IMR-90 (cell line): ENCODE results near the gene TIFAB. TPM values are rescaled to one million over a fixed set of nuclear protein-coding genes. Genes with fewer than 3 reads are reported as not detected.
A peak's percentile ranks its signal among the peaks of the same experiment; 100 is the strongest.

Source experiments
- ATAC-seq: fragments of 200-7000 bp; cut with Tn5 transposase; 2 replicates; pipeline ENCODE4 v1.9.1; 2020; ENCODE audit warnings: low read depth, mild to moderate bottlenecking, moderate library complexity
- BruUV-seq: library from RNA; stranded (reverse); fragments of 400-500 nt; replicated peaks from 2 replicates; lab custom pipeline; 2021; lab: Mats Ljungman, UMichigan
- CTCF ChIA-PET: fragments of 300-600 bp; formaldehyde crosslinking; extraction: SDS; loops from one replicate; lab custom pipeline; 2021; ENCODE audit warnings: antibody characterized with exemption; lab: Yijun Ruan, JAX
- POLR2A ChIA-PET: fragments of 300-600 bp; sonication (Branson Sonifier 250); formaldehyde crosslinking; loops from one replicate; lab custom pipeline; 2022; ENCODE audit warnings: antibody characterized with exemption; ENCODE audit not compliant: unreplicated experiment; lab: Charles Lee
- DNase-seq: peaks from one replicate; pipeline ENCODE4 v3.0.0; 2013
- H2AFZ ChIP-seq: replicated peaks from 2 replicates; pipeline ENCODE3; 2013; ENCODE audit warnings: low read length, mild to moderate bottlenecking; ENCODE audit not compliant: poor library complexity
- H2AK5ac ChIP-seq: 2 replicates; pipeline ENCODE4 v1.6.1; 2013; ENCODE audit warnings: low read depth, low read length, inconsistent platforms
- H2AK9ac ChIP-seq: replicated peaks from 2 replicates; pipeline ENCODE3; 2013; ENCODE audit warnings: mild to moderate bottlenecking, low read depth, low read length, moderate library complexity; ENCODE audit not compliant: poor library complexity
- H2BK120ac ChIP-seq: 2 replicates; pipeline ENCODE4 v1.6.1; 2013; ENCODE audit warnings: low read depth, low read length, inconsistent platforms
- H2BK15ac ChIP-seq: 3 replicates; pipeline ENCODE4 v1.6.1; 2013; ENCODE audit warnings: low read depth, low read length, inconsistent platforms
- H2BK20ac ChIP-seq: 2 replicates; pipeline ENCODE4 v1.6.1; 2013; ENCODE audit warnings: low read depth, mild to moderate bottlenecking, inconsistent platforms, low read length, moderate library complexity
- H2BK5ac ChIP-seq: 2 replicates; pipeline ENCODE4 v1.6.1; 2013; ENCODE audit warnings: mild to moderate bottlenecking, low read depth, low read length, inconsistent platforms; ENCODE audit not compliant: poor library complexity, severe bottlenecking
- H3K14ac ChIP-seq: replicated peaks from 2 replicates; pipeline ENCODE4 v1.6.1; 2013; ENCODE audit warnings: low read depth, low read length, inconsistent platforms
- H3K18ac ChIP-seq: 2 replicates; pipeline ENCODE4 v1.6.1; 2013; ENCODE audit warnings: low read depth, low read length, control low read depth
- H3K23ac ChIP-seq: 2 replicates; pipeline ENCODE4 v1.6.1; 2013; ENCODE audit warnings: low read depth, low read length, inconsistent platforms
- H3K27ac ChIP-seq: 2 replicates; pipeline ENCODE4 v1.5.1; 2013; ENCODE audit warnings: mild to moderate bottlenecking, control low read depth, low read length; ENCODE audit not compliant: insufficient read depth
- H3K27me3 ChIP-seq: 2 replicates; pipeline ENCODE4 v1.6.1; 2013; ENCODE audit warnings: low read length; ENCODE audit not compliant: control insufficient read depth, insufficient read depth
- H3K36me3 ChIP-seq: 2 replicates; pipeline ENCODE4 v1.6.1; 2013; ENCODE audit warnings: low read length, mixed read lengths; ENCODE audit not compliant: control insufficient read depth, insufficient read depth
- H3K4ac ChIP-seq: 2 replicates; pipeline ENCODE4 v1.6.1; 2013; ENCODE audit warnings: low read depth, low read length, inconsistent platforms
- H3K4me1 ChIP-seq: 2 replicates; pipeline ENCODE4 v1.6.1; 2013; ENCODE audit warnings: low read length, mixed read lengths; ENCODE audit not compliant: control insufficient read depth, insufficient read depth
- H3K4me2 ChIP-seq: 2 replicates; pipeline ENCODE4 v1.6.1; 2013; ENCODE audit warnings: low read depth, mild to moderate bottlenecking, control low read depth, low read length, moderate library complexity
- H3K4me3 ChIP-seq: 2 replicates; pipeline ENCODE4 v1.5.1; 2013; ENCODE audit warnings: low read depth, mild to moderate bottlenecking, control low read depth, low read length, moderate library complexity; ENCODE audit not compliant: insufficient read depth
- H3K56ac ChIP-seq: 2 replicates; pipeline ENCODE4 v1.6.1; 2013; ENCODE audit warnings: low read length, inconsistent platforms; ENCODE audit not compliant: insufficient read depth; ENCODE audit errors: extremely low read depth
- H3K79me1 ChIP-seq, 2 experiments: 2 replicates each; pipeline ENCODE4 v1.6.1; 2013; ENCODE audit warnings: low read length in 2 of 2, inconsistent platforms in 1 of 2, low read depth in 1 of 2
- H3K9ac ChIP-seq: 2 replicates; pipeline ENCODE4 v1.6.1; 2013; ENCODE audit warnings: low read depth, low read length, control low read depth
- H3K9me1 ChIP-seq: 2 replicates; pipeline ENCODE4 v1.6.1; 2013; ENCODE audit warnings: low read length, inconsistent platforms; ENCODE audit not compliant: insufficient read depth
- H3K9me3 ChIP-seq: 2 replicates; pipeline ENCODE4 v1.6.1; 2013; ENCODE audit warnings: low read length; ENCODE audit not compliant: control insufficient read depth, insufficient read depth
- H4K20me1 ChIP-seq: 2 replicates; pipeline ENCODE4 v1.6.1; 2013; ENCODE audit warnings: low read length, inconsistent platforms; ENCODE audit not compliant: insufficient read depth
- H4K5ac ChIP-seq: 2 replicates; pipeline ENCODE4 v1.6.1; 2013; ENCODE audit warnings: mild to moderate bottlenecking, low read depth, low read length, control low read depth
- H4K8ac ChIP-seq, 2 experiments: 2 replicates each; pipeline ENCODE4 v1.6.1; 2013; ENCODE audit warnings: low read depth in 2 of 2, low read length in 2 of 2, control low read depth in 1 of 2, inconsistent platforms in 1 of 2
- H4K91ac ChIP-seq: 2 replicates; pipeline ENCODE4 v1.6.1; 2013; ENCODE audit warnings: low read depth, low read length, inconsistent platforms; ENCODE audit not compliant: insufficient read depth
- BHLHE40 ChIP-seq: fragments of 150-350 bp; IDR thresholded peaks from 2 replicates; pipeline ENCODE4 v1.6.1; 2016; ENCODE audit warnings: mild to moderate bottlenecking, low read depth, low read length
- CHD1 ChIP-seq: IDR thresholded peaks from 2 replicates; pipeline ENCODE4 v1.6.1; 2012; ENCODE audit warnings: low read depth, low read length, improper control_type of control experiment
- FOS ChIP-seq: fragments of 150-350 bp; IDR thresholded peaks from 2 replicates; pipeline ENCODE4 v1.6.1; 2016; ENCODE audit warnings: low read depth, low read length
- MAFK ChIP-seq: IDR thresholded peaks from 2 replicates; pipeline ENCODE4 v1.6.1; 2012; ENCODE audit warnings: low read depth, low read length, improper control_type of control experiment
- MAZ ChIP-seq: IDR thresholded peaks from 2 replicates; pipeline ENCODE4 v1.6.1; 2012; ENCODE audit warnings: low read depth, mild to moderate bottlenecking, low read length, improper control_type of control experiment, moderate library complexity, borderline replicate concordance
- NFE2L2 ChIP-seq: fragments of 150-350 bp; IDR thresholded peaks from 2 replicates; pipeline ENCODE4 v1.6.1; 2016; ENCODE audit warnings: low read depth, mild to moderate bottlenecking, low read length
- POLR2A ChIP-seq: IDR thresholded peaks from 2 replicates; pipeline ENCODE4 v1.6.1; 2012; ENCODE audit warnings: mild to moderate bottlenecking, low read depth, low read length
- RAD21 ChIP-seq: IDR thresholded peaks from 2 replicates; pipeline ENCODE4 v1.6.1; 2012; ENCODE audit warnings: low read length, improper control_type of control experiment
- RCOR1 ChIP-seq: IDR thresholded peaks from 2 replicates; pipeline ENCODE4 v1.6.1; 2012; ENCODE audit warnings: mild to moderate bottlenecking, low read length, improper control_type of control experiment; ENCODE audit not compliant: insufficient replicate concordance
- RFX5 ChIP-seq: IDR thresholded peaks from 2 replicates; pipeline ENCODE4 v1.8.0; 2012; ENCODE audit warnings: low read depth, mild to moderate bottlenecking, low read length, moderate library complexity
- SMC3 ChIP-seq: fragments of 150-350 bp; IDR thresholded peaks from 2 replicates; pipeline ENCODE4 v1.6.1; 2016; ENCODE audit warnings: low read depth, mild to moderate bottlenecking, antibody characterized with exemption, low read length, moderate library complexity
- WGBS, 2 experiments: methylation state at CpG; one replicate each; pipeline versions ENCODE4 v1.1.5 to v1.1.7; 2013; ENCODE audit warnings: missing lambda C conversion rate in 2 of 2; ENCODE audit not compliant: insufficient read length in 1 of 2; ENCODE audit errors: extremely low coverage in 2 of 2; 5-methylcytosine and 5-hydroxymethylcytosine counted together
- dilution Hi-C: fragments of 300-500 bp; cut with HindIII; formaldehyde crosslinking; loops from one replicate; pipeline ENCODE4 v1.14.3; 2018; ENCODE audit warnings: low sequenced_read_pairs; ENCODE audit not compliant: unreplicated experiment
- in situ Hi-C: fragments of 300-500 bp; cut with MboI; formaldehyde crosslinking; loops from 3 replicates; pipeline ENCODE4 v1.14.3; 2019; ENCODE audit warnings: low sequenced_read_pairs, inconsistent platforms, mixed read lengths
- intact Hi-C: fragments of 100-400 bp; cut with micrococcal nuclease; formaldehyde crosslinking; loops from 2 replicates; pipeline ENCODE4 v1.10.0; 2022
- polyA plus RNA-seq, 3 experiments: library from polyadenylated mRNA; depleted of rRNA; stranded (reverse); fragments of >200 nt; gene quantifications; 2 replicates each; pipeline ENCODE4 v1.2.3, GENCODE V29; 2012; ENCODE audit warnings: low replicate concordance in 1 of 3
- total RNA-seq: library from RNA; depleted of rRNA; stranded (reverse); fragments of >200 nt; gene quantifications from 2 replicates; pipeline ENCODE4 v1.2.3, GENCODE V29; 2012
- TF ChIP-seq, protein P1 (sequence below): fragments of 150-350 bp; IDR thresholded peaks from 2 replicates; pipeline ENCODE4 v1.6.1; 2016; ENCODE audit warnings: low read depth, mild to moderate bottlenecking, low read length, moderate library complexity, borderline replicate concordance
- TF ChIP-seq, protein P2 (sequence below): conservative IDR thresholded peaks from 2 replicates; pipeline ENCODE4 v1.5.1; 2012; ENCODE audit warnings: mild to moderate bottlenecking, low read depth, low read length, improper control_type of control experiment
- TF ChIP-seq, protein P3 (sequence below): fragments of 150-350 bp; IDR thresholded peaks from 2 replicates; pipeline ENCODE4 v1.6.1; 2017; ENCODE audit warnings: mild to moderate bottlenecking, antibody characterized with exemption, low read length, low read depth

TIFAB gene
- total and polyA plus RNA-seq, 2 of the 4 experiments (the other 2 are of a cell fraction), result not detected

DNA sequence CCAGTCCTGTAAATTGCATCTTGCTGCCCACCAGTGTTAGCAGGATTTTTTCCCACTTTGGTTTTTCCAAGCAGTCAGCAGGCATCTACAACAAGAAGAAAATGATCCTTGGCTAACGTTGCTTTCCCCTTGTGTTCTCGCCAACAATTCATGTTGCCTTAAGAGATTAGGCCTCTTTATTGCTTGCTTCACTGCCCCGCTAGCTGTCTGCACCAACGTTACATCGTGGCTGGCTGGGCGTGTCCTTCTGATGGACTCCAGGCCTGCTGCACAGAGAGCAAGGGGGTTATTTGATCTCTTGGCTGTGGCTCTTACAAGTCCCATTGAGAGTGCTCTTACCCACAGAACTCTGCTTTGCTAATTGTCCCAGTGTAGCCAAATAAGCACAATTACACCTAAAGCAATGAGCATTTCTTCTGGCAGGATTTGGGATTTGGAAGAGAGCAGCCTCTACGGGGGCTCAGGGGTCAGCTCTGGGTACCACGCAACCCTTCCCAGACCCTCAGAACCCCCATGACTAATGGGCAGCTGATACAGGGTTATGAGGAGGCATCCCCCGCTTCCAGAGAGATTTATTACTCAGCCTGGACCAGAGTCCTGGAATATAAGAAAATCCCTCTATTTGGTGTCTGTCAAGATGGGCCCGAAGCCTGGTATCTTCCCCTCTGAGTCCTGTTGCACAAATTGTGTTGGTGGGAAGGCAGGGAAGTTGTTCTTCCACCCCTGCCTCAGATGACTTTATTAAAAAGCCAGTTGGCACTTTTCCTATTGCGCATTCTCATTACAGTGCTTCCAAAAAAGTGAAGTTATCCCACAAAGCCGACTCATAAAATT lies 22.6 kb downstream of the TIFAB start:
- TF ChIP-seq NFE2L2 (no peak), POLR2A (no peak), CHD1 (no peak), RAD21 (no peak), SMC3 (no peak), FOS (no peak), MAZ (no peak), RCOR1 (no peak), BHLHE40 (no peak), MAFK (no peak), RFX5 (no peak)
- TF ChIP-seq, protein P1, sequence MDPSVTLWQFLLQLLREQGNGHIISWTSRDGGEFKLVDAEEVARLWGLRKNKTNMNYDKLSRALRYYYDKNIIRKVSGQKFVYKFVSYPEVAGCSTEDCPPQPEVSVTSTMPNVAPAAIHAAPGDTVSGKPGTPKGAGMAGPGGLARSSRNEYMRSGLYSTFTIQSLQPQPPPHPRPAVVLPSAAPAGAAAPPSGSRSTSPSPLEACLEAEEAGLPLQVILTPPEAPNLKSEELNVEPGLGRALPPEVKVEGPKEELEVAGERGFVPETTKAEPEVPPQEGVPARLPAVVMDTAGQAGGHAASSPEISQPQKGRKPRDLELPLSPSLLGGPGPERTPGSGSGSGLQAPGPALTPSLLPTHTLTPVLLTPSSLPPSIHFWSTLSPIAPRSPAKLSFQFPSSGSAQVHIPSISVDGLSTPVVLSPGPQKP, result no peak
- TF ChIP-seq, protein P2, sequence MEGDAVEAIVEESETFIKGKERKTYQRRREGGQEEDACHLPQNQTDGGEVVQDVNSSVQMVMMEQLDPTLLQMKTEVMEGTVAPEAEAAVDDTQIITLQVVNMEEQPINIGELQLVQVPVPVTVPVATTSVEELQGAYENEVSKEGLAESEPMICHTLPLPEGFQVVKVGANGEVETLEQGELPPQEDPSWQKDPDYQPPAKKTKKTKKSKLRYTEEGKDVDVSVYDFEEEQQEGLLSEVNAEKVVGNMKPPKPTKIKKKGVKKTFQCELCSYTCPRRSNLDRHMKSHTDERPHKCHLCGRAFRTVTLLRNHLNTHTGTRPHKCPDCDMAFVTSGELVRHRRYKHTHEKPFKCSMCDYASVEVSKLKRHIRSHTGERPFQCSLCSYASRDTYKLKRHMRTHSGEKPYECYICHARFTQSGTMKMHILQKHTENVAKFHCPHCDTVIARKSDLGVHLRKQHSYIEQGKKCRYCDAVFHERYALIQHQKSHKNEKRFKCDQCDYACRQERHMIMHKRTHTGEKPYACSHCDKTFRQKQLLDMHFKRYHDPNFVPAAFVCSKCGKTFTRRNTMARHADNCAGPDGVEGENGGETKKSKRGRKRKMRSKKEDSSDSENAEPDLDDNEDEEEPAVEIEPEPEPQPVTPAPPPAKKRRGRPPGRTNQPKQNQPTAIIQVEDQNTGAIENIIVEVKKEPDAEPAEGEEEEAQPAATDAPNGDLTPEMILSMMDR, result no peak
- TF ChIP-seq, protein P3, sequence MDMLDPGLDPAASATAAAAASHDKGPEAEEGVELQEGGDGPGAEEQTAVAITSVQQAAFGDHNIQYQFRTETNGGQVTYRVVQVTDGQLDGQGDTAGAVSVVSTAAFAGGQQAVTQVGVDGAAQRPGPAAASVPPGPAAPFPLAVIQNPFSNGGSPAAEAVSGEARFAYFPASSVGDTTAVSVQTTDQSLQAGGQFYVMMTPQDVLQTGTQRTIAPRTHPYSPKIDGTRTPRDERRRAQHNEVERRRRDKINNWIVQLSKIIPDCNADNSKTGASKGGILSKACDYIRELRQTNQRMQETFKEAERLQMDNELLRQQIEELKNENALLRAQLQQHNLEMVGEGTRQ, result no peak
- Histone ChIP-seq H2AK5ac (no peak overlapping the region), H3K9me1 (peaks cover 8% of the 10 kb centered on the region), H3K27me3 (no peaks in the 10 kb centered on the region), H3K18ac (no peak overlapping the region), H4K8ac (no peak overlapping the region), H2BK120ac (no peak overlapping the region), H3K36me3 (no peaks in the 10 kb centered on the region), H2BK20ac (no peak overlapping the region), H3K79me1 (no peaks in the 10 kb centered on the region), H2AFZ (peak overlapping the region; percentile 53), H2BK5ac (no peak overlapping the region), H3K27ac (no peak overlapping the region), H3K4me2 (no peak overlapping the region), H3K4me3 (no peak overlapping the region), H3K56ac (no peak overlapping the region), H3K9ac (no peak overlapping the region), H3K23ac (no peak overlapping the region), H4K91ac (no peak overlapping the region), H4K5ac (no peak overlapping the region), H3K14ac (no peak overlapping the region), H3K9me3 (peaks cover 5% of the 10 kb centered on the region), H3K4me1 (peaks cover 9% of the 10 kb centered on the region), H4K20me1 (0 out of 2 replicates have a peak, but pooled peaks cover 3% of the 10 kb centered on the region), H2AK9ac (no peak overlapping the region), H3K4ac (no peak overlapping the region), H2BK15ac (no peak overlapping the region)
- no peak for DNase-seq
- dilution Hi-C loops, result no loop called here
- ChIA-PET POLR2A (no interaction called here), CTCF (no interaction called here)
- ATAC-seq, result no peak
- intact Hi-C loops, result loop anchor here (10.0 kb wide), 1 partner anchor 225 kb away; no protein-coding TSS in a partner anchor
- WGBS, 2 experiments, result 34% methylated on average over 2 of the region's 12 CpGs; no CpG with 5 or more reads in 1 of the 2 experiments
- BruUV-seq, result no TSS peak
- in situ Hi-C loops, result no loop called here
